EH (cell line): ENCODE measurements around the gene INTS7.
"Not testable (repeated sequence)": the region's sequence is repeated elsewhere in the genome, so short reads cannot be mapped to it uniquely, and the experiment has no call there.

Experiments
- DNase-seq: peaks from one replicate; pipeline ENCODE4 v3.0.0-alpha.2; 2015; ENCODE audit warnings: low read depth

The INTS7 gene

DNA sequence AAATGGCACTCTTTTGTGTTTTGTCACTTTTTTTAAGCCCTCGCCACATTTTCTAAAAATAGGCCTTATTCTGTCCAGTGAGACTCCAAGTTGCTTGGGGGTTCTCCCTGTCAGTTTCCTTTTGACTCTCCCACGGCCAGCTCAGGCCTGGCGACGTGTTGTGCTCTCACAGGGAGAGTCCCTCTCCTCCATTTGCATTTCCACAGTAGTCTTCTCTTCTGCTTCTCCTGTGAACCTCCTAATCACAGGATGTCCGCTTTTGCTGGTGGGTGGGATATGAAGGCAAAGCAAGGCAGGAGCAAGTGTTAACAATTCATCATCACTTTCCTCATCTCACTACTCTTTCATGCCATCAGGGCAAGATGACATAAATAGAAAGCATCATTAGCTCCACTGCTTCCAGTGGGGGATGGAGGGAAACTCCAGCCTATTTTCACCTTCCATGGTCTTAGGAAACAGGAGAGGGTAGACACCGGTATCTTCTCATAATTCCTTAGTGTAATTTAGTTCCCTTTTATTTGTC, 99.8 kb downstream of the INTS7 start:
- no peak for DNase-seq

DNA sequence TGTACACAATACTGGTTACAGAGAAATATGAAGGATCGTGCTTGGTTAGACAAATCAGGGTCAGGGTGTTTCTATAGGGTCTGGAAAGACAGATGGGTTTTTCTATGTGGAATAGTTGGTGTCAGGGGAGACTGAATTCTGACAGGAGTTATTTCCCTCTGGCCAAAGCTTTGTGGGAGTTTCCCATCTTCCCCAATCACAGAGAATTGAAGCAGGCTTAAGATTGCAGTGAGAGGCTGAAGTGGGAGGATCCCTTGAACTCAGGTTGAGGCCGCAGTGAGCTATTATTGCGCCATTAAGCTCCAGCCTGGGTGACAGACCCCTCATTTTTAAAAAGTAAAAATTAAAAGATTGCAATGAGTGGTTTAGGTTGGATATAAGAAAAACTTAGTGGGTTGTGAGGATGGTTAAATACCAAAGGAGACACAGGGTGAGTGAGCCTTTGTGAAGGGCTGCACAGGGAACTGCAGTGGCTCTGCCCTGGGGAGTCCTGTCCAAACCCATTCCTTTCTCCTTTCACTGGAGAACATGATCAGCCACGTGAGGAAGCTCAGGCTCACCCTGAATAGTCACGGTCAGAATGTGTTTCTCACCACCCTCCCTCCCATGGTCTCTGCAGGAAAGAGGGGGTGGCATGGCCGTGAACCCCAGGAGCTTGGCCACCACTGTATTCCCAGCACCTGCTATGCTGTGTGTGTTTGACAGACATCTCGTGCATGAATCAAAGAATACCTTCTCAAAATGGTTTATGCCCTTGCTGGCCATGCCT, 101.2 kb downstream of the INTS7 start:
- DNase-seq: no peak

- no peak for DNase-seq
Observed at GRCh38 chr1:211932933-211933254, 102.5 kb downstream of the INTS7 start.

DNA sequence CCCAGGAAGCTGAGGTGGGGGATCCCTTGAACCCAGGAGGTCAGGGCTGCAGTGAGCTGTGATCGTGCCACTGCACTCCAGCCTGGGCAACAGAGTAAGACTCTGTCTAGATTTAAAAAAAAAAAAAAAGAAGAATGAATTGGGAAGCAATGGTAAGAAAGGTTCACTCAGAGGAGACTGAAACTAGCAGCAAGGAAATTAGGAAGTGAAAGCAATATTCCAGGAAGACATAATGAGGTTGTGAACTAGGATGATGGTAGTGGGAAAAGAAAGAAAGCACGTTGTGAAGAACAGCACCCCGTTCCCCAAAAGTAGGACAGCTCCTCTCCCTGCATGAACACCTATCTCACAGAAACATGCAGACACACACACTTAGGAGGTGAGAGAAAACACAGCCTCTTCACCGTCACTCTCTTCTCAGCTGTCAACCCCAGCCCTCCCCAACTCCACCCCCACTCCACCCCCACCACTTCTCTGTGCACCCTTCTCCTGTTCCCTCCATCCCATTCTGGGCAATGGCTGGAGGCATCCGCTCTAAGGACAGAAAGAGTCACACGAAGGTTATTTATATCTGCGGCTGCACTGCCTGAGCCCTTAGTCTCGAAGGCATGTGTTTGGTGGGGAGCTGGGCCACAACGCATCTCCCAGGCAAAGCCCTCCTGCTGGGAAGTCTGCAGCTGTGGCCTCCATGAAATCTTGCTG, 103.0 kb downstream of the INTS7 start:
- DNase-seq: no peak

DNA sequence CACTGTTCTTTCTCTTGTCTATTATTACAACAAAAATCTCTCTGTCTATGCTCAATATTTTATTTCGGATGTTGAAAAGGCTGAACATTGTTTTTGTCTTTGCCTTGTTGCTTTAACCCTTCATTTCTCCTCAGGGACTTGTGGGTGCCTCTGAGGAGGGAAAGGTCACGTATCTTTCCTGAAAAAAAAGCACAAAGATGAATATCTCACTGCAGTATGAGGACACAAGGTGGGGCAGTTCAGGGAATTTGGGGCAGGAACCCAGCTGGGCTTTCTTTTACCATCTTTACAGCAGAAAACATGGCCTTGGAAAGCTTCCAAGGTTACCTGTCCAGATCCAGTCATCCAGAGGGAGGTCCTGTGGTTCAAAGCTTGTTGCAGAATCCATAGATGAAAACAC, 105.7 kb downstream of the INTS7 start:
- no peak for DNase-seq

- peak; percentile 50 for DNase-seq
Observed at GRCh38 chr1:211928993-211929637, 106.2 kb downstream of the INTS7 start.

DNA sequence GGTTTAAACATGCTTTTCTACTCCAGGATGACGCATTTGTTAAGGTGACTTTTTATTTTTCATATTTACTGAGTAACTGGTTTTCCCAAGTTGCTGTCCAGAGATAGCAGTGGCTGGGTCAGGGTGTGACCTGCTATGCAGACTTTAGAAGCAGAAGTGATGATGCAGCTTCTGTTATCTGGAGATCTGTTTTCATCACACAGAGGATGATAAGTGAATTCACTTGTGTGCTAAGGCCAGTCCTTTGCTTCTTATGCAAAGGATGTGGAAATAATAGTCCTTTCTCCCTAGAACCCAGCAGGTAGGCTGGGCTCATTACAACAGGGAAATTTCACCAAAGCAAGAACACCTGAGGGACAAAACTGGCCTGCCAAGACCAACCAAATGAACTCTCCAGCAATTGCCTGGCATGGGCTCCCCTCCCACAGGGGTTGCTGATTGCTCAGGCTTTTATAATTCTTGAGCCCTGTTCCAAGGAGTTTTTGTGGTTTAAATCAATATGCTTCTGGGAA, 107.0 kb downstream of the INTS7 start:
- DNase-seq: peak; percentile 11

DNA sequence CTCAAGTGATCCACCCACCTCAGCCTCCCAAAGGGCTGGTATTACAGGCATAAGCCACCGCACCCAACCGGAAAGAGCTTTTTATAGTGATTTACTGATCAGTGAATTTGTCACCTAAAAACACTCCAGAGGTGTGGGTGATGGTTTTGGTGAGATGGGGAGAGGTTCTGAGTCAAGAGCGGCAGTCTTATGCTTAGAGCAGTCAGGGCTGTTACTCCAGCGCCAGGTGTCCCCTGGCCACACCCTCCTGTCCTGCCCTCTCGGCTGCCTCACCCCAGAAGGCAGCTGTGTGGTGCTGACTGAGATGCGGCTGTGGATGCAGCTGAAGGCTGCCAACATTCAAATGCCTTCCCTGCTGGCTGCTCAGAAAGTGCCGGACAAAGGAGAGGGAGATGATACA, 110.3 kb downstream of the INTS7 start:
- DNase-seq: no peak

DNA sequence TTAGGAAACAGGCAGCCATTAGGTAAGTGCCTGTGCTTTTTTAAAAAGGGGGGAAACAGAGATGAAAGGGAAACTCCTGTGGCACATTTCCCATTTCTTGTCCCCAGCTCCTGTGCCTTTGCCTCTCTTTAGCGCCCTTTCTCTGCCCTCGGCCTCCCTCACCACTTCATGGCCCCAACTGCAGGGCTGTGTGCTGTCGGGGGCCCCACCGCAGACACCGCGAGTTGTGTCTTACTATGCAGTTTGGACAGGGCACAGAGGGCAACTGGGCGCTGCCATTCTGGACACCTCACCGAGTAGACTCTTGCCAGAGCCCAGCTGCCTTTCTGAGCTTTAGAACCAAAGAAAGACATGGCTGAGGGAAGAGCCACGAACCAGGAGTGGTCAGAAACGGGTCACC, 111.1 kb downstream of the INTS7 start:
- no peak for DNase-seq

DNA sequence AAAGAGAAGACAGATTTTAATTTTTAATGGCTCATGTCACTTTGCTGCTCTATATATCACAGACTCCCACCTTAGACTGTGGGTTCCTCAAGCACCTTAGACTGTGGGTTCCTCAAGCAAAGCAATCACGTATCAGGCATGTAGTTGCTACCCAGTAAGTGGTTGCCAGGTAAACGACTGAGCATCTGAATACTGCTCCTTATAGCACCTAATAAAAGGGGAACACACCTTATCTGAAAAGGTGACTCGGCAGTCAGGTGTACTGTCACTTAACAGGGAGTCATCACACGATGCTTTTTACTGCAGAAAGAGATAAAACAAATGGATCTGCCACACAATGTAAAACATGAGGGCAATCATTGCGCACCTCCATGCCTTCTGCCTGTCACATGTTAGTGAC, 112.3 kb downstream of the INTS7 start:
- no peak for DNase-seq

DNA sequence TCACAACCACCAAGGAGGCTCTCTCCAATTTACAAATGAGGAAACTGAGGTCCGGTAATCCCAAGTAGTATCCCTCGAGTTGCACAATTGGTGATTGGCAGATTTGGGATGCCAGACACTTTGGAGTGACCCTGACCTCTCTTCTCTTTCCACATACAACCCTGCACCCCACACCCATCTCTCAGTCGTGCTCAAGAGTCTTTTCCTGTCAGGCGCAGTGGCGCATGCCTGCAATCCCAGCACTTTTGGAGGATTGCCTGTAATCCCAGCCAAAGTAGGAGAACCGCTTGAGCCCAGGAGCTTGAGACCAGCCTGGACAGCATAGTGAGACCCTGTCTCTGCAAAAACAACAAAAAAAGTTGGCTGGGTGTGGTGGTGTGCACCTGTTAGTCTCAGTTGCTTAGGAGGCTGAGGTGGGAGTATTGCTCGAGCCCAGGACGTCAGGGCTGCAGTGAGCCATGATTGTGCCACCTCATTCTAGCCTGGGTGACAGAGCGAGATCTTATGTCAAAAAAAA, 113.7 kb downstream of the INTS7 start:
- DNase-seq: no peak

DNA sequence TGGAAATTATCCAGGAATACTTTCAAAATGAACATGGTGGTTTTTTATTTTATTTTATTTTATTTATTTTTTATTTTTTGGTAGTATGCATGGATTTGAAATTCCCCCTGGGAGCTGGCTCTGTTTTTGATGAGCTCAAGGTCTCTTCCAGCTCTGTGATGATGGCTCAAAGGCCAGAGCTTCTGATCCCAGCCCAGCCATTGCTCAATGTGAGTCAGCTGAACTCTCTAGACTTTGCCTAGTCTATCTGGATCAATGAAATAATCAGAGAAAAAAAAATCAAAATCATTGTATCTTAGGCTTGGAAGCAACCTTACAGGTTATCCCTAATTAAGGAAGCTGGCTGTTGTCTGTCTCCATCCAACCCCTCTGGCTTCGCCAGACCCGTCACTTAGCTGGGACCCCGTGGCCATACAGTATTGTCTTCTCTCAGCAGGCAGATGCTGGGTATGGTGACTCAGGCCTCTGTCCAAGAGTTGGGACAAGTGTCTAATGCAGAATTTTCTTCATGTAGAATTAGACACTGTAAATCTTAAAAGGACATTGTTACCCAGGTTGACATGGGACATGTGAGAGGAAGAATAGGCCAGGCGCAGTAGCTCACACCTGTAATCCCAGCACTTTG, 114.6 kb downstream of the INTS7 start:
- peak; percentile 13 for DNase-seq

- peak; percentile 41 for DNase-seq
Observed at GRCh38 chr1:211920141-211920572, 115.2 kb downstream of the INTS7 start.

DNA sequence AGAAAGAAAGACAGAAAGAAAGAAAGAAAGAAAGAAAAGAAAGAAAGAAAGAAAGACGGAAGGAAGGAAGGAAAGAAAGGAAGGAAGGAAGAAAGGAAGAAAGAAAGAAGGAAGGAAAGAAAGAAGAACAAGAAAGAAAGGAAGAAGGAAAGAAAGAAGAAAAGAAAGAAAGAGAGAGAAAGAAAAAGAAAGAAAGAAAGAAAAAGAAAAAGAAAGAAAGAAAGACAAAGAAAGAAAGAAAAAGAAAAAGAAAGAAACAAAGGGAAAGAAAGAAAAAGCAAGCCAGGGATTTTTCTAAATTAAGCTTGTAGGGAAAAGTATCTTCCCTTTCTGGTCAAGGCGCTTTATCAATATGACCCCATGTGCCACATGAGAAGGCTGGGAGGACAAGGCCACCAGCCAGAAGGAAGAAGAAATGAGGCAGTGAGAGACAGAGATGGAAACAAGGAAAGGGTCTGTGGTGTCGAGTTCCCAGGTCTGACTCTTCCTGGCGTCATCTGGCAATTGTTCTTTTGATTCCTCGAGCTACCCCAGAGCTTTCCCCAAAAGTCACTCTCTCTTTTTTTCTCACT, 116.4 kb downstream of the INTS7 start:
- no peak for DNase-seq

DNA sequence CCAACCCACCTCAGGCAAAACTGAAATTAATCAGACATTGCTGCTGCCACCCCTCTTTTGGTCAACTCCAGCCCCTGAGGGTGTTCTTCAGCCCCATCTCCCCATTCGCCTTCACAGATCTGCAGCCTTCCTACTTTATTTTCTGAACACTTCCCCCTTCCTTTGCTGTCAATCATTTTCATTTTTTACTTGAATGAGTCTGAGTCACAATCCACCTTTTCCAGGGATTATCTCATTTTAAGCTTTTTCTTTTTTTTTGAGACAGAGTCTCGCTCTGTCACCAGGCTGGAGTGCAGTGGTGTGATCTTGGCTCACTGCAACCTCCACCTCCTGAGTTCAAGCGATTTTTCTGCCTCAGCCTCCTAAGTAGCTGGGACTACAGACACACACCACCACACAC, 118.9 kb downstream of the INTS7 start:
- not testable (repeated sequence) for DNase-seq

GRCh38 chr1:211915924-211916323, 119.4 kb downstream of the INTS7 start:
- DNase-seq: no peak

DNA sequence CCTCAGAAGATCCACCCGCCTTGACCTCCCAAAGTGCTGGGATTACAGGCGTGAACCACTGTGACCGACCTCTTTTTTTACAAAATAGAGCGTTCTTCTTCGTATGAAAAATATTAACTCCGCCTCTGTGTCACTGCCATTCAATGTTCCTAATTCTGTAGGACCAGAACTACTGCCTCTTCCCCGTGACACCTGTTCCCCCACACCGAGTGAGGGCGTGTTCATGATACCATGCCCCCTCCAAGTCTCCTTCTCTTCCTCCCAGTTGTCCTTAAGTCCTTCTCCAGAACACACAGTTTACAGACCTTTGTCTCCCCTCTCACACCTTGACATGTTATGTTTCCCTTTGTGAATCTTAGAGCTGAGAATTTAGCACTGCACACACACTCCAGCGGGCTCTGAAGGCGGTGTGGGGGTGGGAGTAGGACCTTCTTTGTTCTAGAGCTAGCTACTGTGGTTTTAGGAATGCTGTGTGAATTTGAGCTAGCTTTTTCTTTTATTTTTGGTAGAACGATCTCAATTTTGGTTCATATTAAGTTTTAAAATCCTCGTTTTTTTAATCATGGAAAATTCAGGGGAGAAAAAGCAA, 122.4 kb downstream of the INTS7 start:
- DNase-seq: no peak

DNA sequence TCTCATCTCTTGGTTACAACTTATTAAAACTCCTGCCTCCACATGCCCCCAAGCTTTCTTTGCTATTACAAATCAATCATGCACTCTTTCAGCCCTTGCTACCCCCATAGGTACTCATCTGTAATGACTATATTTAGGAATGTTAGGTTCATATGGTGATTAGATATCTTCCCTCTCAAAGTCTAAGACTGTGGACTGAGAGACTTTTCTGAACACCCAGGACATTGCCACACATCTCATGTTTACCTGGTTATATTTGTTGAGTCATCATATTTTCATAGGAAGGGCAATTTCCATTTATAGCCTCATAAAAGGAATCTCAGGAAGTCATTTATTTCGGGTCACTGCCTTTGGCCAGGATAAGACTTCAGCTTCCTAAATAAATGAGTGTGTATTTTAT, 123.3 kb downstream of the INTS7 start:
- DNase-seq: no peak

DNA sequence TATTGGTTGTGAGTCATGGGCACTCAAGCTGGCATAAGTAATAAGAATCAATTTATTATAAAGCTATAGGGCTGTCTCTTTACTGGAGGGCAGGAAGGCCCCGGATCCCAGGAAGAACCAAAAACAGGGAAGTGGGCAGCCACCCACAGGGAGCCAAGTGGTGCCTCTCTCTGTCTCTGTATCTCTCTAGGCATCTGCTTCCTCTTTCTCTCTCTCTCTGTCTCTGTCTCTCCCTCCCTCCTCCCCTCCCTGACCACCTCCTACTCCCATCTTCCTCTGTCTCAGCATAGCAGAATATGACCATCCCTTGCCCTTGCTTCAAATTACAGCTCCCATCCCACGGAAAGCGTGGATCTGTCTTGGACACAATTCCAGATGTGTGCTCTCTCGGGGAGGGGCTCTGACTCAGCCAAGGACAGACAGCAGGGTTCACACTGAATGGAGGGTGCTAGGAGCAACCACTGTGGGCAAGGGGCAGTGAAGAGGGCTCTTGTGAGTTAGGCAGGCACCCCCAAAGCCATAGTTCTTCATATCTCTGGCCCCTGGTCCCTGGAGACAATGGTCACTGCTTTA, 124.4 kb downstream of the INTS7 start:
- DNase-seq: peak; percentile 13

GRCh38 chr1:211910113-211910884, 125.1 kb downstream of the INTS7 start:
- DNase-seq: no peak
